WTC11 (cell line): Measurements from ENCODE around the gene GPR39. TPM values are rescaled to one million over a fixed set of nuclear protein-coding genes. Genes with fewer than 3 reads are reported as not detected.

Experiments
- ATAC-seq: fragments of 200-7000 bp; cut with Tn5 transposase; 2 replicates; pipeline ENCODE4 v1.10.0; 2021; ENCODE audit warnings: mild to moderate bottlenecking, moderate library complexity
- CTCF ChIA-PET: fragments of 300-600 bp; sonication (Branson Sonifier 250); formaldehyde crosslinking; loops from one replicate; lab custom pipeline; 2021; ENCODE audit warnings: antibody characterized with exemption; lab: Charles Lee
- POLR2A ChIA-PET: fragments of 350-600 bp; sonication (Branson Sonifier 250); formaldehyde crosslinking; loops from one replicate; lab custom pipeline; 2021; ENCODE audit warnings: antibody characterized with exemption; lab: Charles Lee
- DNase-seq: peaks from one replicate; pipeline ENCODE4 v3.0.0; 2021; ENCODE audit warnings: low spot score
- H3K27ac Mint-ChIP-seq: 2 replicates; pipeline ENCODE4 v1.8.0; 2021; ENCODE audit warnings: mixed read lengths
- H3K27me3 Mint-ChIP-seq: 2 replicates; pipeline ENCODE4 v1.8.0; 2021; ENCODE audit warnings: low read depth, mild to moderate bottlenecking, moderate library complexity, mixed read lengths
- H3K36me3 Mint-ChIP-seq: 2 replicates; pipeline ENCODE4 v1.8.0; 2021; ENCODE audit warnings: mixed read lengths
- H3K4me1 Mint-ChIP-seq: 2 replicates; pipeline ENCODE4 v1.8.0; 2022; ENCODE audit warnings: mixed read lengths
- H3K4me3 Mint-ChIP-seq: 2 replicates; pipeline ENCODE4 v1.8.0; 2021; ENCODE audit warnings: mild to moderate bottlenecking, moderate library complexity, mixed read lengths
- H3K9me3 Mint-ChIP-seq: 2 replicates; pipeline ENCODE4 v1.8.0; 2021; ENCODE audit warnings: mixed read lengths
- ATF1 ChIP-seq: sonication (generic); formaldehyde crosslinking; IDR thresholded peaks from 2 replicates; pipeline ENCODE4 v1.8.1; 2023; ENCODE audit warnings: mild to moderate bottlenecking, moderate library complexity, missing genetic modification reagents
- EMX1 ChIP-seq: fragments of 250-450 bp; sonication (Bioruptor Pico); IDR thresholded peaks from 2 replicates; pipeline ENCODE4 v1.8.0; 2021; ENCODE audit warnings: mild to moderate bottlenecking
- FOXJ3 ChIP-seq: sonication (generic); formaldehyde crosslinking; IDR thresholded peaks from 2 replicates; pipeline ENCODE4 v1.9.0; 2021; ENCODE audit warnings: missing genetic modification reagents, mild to moderate bottlenecking, borderline replicate concordance
- IRF2 ChIP-seq: sonication (generic); formaldehyde crosslinking; IDR thresholded peaks from 2 replicates; pipeline ENCODE4 v1.8.0; 2022; ENCODE audit warnings: low read depth, missing genetic modification reagents, borderline replicate concordance
- JUN ChIP-seq: sonication (generic); formaldehyde crosslinking; IDR thresholded peaks from 2 replicates; pipeline ENCODE4 v1.8.0; 2023; ENCODE audit warnings: mild to moderate bottlenecking, missing genetic modification reagents
- MXD4 ChIP-seq: fragments of 250-450 bp; sonication (Bioruptor Pico); IDR thresholded peaks from 2 replicates; pipeline ENCODE4 v1.8.0; 2021; ENCODE audit warnings: mild to moderate bottlenecking, moderate library complexity, borderline replicate concordance
- NFE2L1 ChIP-seq: sonication (generic); formaldehyde crosslinking; IDR thresholded peaks from 2 replicates; pipeline ENCODE4 v1.8.1; 2023; ENCODE audit warnings: missing genetic modification reagents
- NR1H2 ChIP-seq: sonication (generic); formaldehyde crosslinking; IDR thresholded peaks from 2 replicates; pipeline ENCODE4 v1.9.0; 2021; ENCODE audit warnings: mild to moderate bottlenecking, moderate library complexity, missing genetic modification reagents
- SP1 ChIP-seq: sonication (generic); formaldehyde crosslinking; conservative IDR thresholded peaks from 2 replicates; pipeline ENCODE4 v1.8.1; 2022; ENCODE audit warnings: missing genetic modification reagents
- TEAD4 ChIP-seq: sonication (generic); formaldehyde crosslinking; IDR thresholded peaks from 2 replicates; pipeline ENCODE4 v1.8.0; 2022; ENCODE audit warnings: mild to moderate bottlenecking, missing genetic modification reagents
- ZNF219 ChIP-seq: sonication (generic); formaldehyde crosslinking; IDR thresholded peaks from 2 replicates; pipeline ENCODE4 v1.8.0; 2023; ENCODE audit warnings: missing genetic modification reagents, mild to moderate bottlenecking, borderline replicate concordance
- ZNF317 ChIP-seq: sonication (generic); formaldehyde crosslinking; IDR thresholded peaks from 2 replicates; pipeline ENCODE4 v1.8.1; 2023; ENCODE audit warnings: low read depth, mild to moderate bottlenecking, moderate library complexity, missing genetic modification reagents, borderline replicate concordance
- ZNF423 ChIP-seq: fragments of 250-450 bp; sonication (Bioruptor Pico); IDR thresholded peaks from 2 replicates; pipeline ENCODE4 v2.1.2; 2022; ENCODE audit warnings: mild to moderate bottlenecking, moderate library complexity
- total RNA-seq: library from RNA; stranded (reverse); gene quantifications from 3 replicates; pipeline ENCODE4 v1.2.3, GENCODE V29; 2021
- TF ChIP-seq, protein P1 (sequence below): fragments of 250-450 bp; sonication (Bioruptor Pico); IDR thresholded peaks from 2 replicates; pipeline ENCODE4 v1.9.0; 2021; ENCODE audit warnings: mild to moderate bottlenecking
- TF ChIP-seq, protein P2 (sequence below): sonication (generic); formaldehyde crosslinking; IDR thresholded peaks from 2 replicates; pipeline ENCODE4 v1.8.1; 2023; ENCODE audit warnings: mild to moderate bottlenecking, moderate library complexity, missing genetic modification reagents
- TF ChIP-seq, protein P3 (sequence below): fragments of 250-450 bp; sonication (Bioruptor Pico); IDR thresholded peaks from 2 replicates; pipeline ENCODE4 v1.9.0; 2021; ENCODE audit warnings: moderate library complexity, mild to moderate bottlenecking, inconsistent platforms, borderline replicate concordance
- TF ChIP-seq, protein P4 (sequence below): sonication (generic); formaldehyde crosslinking; IDR thresholded peaks from 2 replicates; pipeline ENCODE4 v1.8.0; 2023; ENCODE audit warnings: mild to moderate bottlenecking, missing genetic modification reagents
- TF ChIP-seq, protein P5 (sequence below): sonication (generic); formaldehyde crosslinking; IDR thresholded peaks from 2 replicates; pipeline ENCODE4 v1.8.0; 2023; ENCODE audit warnings: missing genetic modification reagents
- TF ChIP-seq, protein P6 (sequence below): sonication (generic); formaldehyde crosslinking; IDR thresholded peaks from 2 replicates; pipeline ENCODE4 v1.8.1; 2022; ENCODE audit warnings: mild to moderate bottlenecking, moderate library complexity, missing genetic modification reagents
- TF ChIP-seq, protein P7 (sequence below): fragments of 250-450 bp; sonication (Bioruptor Pico); IDR thresholded peaks from 2 replicates; pipeline ENCODE4 v1.9.0; 2021; ENCODE audit warnings: mild to moderate bottlenecking
- TF ChIP-seq, protein P8 (sequence below): sonication (generic); formaldehyde crosslinking; IDR thresholded peaks from 2 replicates; pipeline ENCODE4 v1.8.0; 2022; ENCODE audit warnings: mild to moderate bottlenecking, missing genetic modification reagents

The GPR39 gene
- total RNA-seq, 1 experiment from 2014 or later: 0.74 TPM

DNA sequence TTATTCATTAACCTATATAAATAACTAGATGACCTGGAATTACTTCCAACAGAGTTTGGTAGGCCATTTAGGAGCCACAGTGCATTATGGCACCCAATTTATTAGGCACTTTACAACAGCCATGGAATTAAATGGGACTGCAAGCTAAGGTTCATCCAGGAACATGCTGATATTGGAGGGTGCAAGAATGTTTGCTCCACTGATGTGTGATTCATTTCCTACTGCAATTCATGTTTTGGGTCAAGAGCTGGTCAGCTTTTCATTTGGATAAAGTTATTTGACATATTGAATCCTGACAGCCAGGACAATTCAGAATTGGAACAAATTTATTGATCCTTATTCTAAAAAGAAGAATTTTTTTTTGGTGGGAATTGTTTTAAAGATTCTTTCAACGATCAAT is 265.2 kb downstream of the GPR39 start (continued):
- TF ChIP-seq, protein P1, sequence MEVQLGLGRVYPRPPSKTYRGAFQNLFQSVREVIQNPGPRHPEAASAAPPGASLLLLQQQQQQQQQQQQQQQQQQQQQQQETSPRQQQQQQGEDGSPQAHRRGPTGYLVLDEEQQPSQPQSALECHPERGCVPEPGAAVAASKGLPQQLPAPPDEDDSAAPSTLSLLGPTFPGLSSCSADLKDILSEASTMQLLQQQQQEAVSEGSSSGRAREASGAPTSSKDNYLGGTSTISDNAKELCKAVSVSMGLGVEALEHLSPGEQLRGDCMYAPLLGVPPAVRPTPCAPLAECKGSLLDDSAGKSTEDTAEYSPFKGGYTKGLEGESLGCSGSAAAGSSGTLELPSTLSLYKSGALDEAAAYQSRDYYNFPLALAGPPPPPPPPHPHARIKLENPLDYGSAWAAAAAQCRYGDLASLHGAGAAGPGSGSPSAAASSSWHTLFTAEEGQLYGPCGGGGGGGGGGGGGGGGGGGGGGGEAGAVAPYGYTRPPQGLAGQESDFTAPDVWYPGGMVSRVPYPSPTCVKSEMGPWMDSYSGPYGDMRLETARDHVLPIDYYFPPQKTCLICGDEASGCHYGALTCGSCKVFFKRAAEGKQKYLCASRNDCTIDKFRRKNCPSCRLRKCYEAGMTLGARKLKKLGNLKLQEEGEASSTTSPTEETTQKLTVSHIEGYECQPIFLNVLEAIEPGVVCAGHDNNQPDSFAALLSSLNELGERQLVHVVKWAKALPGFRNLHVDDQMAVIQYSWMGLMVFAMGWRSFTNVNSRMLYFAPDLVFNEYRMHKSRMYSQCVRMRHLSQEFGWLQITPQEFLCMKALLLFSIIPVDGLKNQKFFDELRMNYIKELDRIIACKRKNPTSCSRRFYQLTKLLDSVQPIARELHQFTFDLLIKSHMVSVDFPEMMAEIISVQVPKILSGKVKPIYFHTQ (CRISPR knock-in tag): no peak
- TF ChIP-seq ZNF219 (CRISPR knock-in tag): no peak
- no peak for TF ChIP-seq ZNF317 (CRISPR knock-in tag)
- TF ChIP-seq IRF2 (CRISPR knock-in tag): no peak
- no peak for TF ChIP-seq TEAD4
- no peak for TF ChIP-seq ATF1 (CRISPR knock-in tag)
- TF ChIP-seq SP1 (CRISPR knock-in tag): no peak
- TF ChIP-seq ZNF423 (CRISPR knock-in tag): no peak
- TF ChIP-seq, protein P2, sequence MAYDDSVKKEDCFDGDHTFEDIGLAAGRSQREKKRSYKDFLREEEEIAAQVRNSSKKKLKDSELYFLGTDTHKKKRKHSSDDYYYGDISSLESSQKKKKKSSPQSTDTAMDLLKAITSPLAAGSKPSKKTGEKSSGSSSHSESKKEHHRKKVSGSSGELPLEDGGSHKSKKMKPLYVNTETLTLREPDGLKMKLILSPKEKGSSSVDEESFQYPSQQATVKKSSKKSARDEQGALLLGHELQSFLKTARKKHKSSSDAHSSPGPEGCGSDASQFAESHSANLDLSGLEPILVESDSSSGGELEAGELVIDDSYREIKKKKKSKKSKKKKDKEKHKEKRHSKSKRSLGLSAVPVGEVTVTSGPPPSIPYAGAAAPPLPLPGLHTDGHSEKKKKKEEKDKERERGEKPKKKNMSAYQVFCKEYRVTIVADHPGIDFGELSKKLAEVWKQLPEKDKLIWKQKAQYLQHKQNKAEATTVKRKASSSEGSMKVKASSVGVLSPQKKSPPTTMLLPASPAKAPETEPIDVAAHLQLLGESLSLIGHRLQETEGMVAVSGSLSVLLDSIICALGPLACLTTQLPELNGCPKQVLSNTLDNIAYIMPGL (CRISPR knock-in tag): no peak
- no peak for TF ChIP-seq FOXJ3 (CRISPR knock-in tag)
- TF ChIP-seq, protein P3, sequence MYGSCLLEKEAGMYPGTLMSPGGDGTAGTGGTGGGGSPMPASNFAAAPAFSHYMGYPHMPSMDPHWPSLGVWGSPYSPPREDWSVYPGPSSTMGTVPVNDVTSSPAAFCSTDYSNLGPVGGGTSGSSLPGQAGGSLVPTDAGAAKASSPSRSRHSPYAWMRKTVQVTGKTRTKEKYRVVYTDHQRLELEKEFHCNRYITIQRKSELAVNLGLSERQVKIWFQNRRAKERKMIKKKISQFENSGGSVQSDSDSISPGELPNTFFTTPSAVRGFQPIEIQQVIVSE (CRISPR knock-in tag): no peak

DNA sequence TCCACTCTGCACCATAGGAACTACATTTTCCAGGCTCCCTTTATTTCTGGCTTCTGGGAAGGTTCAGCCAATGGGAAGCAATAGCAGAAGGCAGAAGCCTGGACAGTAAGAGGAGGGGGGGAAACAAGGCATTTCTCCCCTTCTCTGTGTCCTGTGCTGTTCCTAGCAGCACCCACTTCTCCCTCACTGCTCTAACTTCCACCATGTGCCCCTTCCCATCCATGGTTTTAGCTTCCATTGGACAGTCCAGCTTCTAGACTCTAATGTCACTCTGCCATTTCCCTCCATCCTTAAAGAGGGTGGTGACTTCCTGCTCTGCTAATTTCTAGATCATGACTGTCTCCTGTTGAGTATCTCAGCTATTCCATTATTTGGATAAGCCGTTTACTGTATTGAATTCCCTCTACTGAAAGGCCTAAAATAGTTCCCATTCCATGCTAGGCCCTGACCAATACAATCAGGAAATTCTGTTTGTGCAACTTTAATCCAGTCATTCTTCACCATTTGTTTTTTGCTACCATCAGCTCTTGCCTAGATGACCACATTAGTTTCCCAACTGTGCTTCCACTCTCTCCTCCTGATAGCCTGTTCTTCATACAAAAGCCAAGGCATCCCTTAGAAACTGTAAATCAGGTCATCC is 274.2 kb downstream of the GPR39 start:
- H3K27ac Mint-ChIP-seq: no peak overlapping the region
- H3K36me3 Mint-ChIP-seq: no peaks in the 10 kb centered on the region
- H3K4me1 Mint-ChIP-seq: peaks cover 11% of the 10 kb centered on the region
- ChIA-PET POLR2A (no interaction called here), CTCF (no interaction called here)
- DNase-seq (no peak), ATAC-seq (no peak)
- peaks cover 13% of the 10 kb centered on the region for H3K9me3 Mint-ChIP-seq
- H3K4me3 Mint-ChIP-seq: no peak overlapping the region
- no peaks in the 10 kb centered on the region for H3K27me3 Mint-ChIP-seq
- no peak for TF ChIP-seq IRF2 (CRISPR knock-in tag)
- no peak for TF ChIP-seq EMX1
- TF ChIP-seq, protein P4, sequence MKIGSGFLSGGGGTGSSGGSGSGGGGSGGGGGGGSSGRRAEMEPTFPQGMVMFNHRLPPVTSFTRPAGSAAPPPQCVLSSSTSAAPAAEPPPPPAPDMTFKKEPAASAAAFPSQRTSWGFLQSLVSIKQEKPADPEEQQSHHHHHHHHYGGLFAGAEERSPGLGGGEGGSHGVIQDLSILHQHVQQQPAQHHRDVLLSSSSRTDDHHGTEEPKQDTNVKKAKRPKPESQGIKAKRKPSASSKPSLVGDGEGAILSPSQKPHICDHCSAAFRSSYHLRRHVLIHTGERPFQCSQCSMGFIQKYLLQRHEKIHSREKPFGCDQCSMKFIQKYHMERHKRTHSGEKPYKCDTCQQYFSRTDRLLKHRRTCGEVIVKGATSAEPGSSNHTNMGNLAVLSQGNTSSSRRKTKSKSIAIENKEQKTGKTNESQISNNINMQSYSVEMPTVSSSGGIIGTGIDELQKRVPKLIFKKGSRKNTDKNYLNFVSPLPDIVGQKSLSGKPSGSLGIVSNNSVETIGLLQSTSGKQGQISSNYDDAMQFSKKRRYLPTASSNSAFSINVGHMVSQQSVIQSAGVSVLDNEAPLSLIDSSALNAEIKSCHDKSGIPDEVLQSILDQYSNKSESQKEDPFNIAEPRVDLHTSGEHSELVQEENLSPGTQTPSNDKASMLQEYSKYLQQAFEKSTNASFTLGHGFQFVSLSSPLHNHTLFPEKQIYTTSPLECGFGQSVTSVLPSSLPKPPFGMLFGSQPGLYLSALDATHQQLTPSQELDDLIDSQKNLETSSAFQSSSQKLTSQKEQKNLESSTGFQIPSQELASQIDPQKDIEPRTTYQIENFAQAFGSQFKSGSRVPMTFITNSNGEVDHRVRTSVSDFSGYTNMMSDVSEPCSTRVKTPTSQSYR: no peak
- TF ChIP-seq, protein P5, sequence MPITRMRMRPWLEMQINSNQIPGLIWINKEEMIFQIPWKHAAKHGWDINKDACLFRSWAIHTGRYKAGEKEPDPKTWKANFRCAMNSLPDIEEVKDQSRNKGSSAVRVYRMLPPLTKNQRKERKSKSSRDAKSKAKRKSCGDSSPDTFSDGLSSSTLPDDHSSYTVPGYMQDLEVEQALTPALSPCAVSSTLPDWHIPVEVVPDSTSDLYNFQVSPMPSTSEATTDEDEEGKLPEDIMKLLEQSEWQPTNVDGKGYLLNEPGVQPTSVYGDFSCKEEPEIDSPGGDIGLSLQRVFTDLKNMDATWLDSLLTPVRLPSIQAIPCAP (CRISPR knock-in tag): no peak
- TF ChIP-seq NFE2L1 (CRISPR knock-in tag): no peak

DNA sequence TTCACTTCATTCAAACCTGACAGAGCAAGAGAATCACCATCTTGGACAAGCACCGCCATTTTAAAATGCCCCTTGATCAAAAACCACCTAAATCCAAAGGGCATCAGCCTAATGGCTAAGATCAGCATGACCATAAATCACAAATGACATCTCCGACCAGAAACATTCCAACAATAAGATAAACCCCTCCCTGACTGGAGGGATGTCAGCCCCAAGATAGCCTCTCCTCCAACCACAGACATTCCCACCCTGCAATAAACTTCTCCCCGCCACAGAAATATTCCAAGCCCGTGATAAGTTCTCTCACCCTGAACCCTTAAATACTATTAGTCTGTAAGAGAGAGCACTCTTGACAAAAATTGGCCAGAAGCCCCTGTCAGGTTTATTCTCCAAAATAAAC is 275.0 kb downstream of the GPR39 start:
- H3K9me3 Mint-ChIP-seq: peaks cover 13% of the 10 kb centered on the region
- ATAC-seq: no peak
- no peaks in the 10 kb centered on the region for H3K36me3 Mint-ChIP-seq
- peaks cover 11% of the 10 kb centered on the region for H3K4me1 Mint-ChIP-seq
- H3K4me3 Mint-ChIP-seq: no peak overlapping the region
- no peak for DNase-seq
- ChIA-PET CTCF (no interaction called here), POLR2A (no interaction called here)
- H3K27me3 Mint-ChIP-seq: no peaks in the 10 kb centered on the region
- no peak overlapping the region for H3K27ac Mint-ChIP-seq
- TF ChIP-seq, protein P6, sequence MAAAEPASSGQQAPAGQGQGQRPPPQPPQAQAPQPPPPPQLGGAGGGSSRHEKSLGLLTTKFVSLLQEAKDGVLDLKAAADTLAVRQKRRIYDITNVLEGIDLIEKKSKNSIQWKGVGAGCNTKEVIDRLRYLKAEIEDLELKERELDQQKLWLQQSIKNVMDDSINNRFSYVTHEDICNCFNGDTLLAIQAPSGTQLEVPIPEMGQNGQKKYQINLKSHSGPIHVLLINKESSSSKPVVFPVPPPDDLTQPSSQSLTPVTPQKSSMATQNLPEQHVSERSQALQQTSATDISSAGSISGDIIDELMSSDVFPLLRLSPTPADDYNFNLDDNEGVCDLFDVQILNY (CRISPR knock-in tag): no peak
- TF ChIP-seq, protein P7, sequence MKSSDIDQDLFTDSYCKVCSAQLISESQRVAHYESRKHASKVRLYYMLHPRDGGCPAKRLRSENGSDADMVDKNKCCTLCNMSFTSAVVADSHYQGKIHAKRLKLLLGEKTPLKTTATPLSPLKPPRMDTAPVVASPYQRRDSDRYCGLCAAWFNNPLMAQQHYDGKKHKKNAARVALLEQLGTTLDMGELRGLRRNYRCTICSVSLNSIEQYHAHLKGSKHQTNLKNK: no peak
- TF ChIP-seq JUN (CRISPR knock-in tag) (no peak), NR1H2 (CRISPR knock-in tag) (no peak), MXD4 (CRISPR knock-in tag) (no peak)
- TF ChIP-seq, protein P8, sequence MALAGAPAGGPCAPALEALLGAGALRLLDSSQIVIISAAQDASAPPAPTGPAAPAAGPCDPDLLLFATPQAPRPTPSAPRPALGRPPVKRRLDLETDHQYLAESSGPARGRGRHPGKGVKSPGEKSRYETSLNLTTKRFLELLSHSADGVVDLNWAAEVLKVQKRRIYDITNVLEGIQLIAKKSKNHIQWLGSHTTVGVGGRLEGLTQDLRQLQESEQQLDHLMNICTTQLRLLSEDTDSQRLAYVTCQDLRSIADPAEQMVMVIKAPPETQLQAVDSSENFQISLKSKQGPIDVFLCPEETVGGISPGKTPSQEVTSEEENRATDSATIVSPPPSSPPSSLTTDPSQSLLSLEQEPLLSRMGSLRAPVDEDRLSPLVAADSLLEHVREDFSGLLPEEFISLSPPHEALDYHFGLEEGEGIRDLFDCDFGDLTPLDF (CRISPR knock-in tag): no peak
